22Rv1 (cell line): ENCODE results near the gene COL25A1.

Experiments
- H3K27ac ChIP-seq: fragments of 450-650 bp; 2 replicates; pipeline ENCODE4 v1.5.1; 2017
- ZFX ChIP-seq: fragments of 450-650 bp; IDR thresholded peaks from 2 replicates; pipeline ENCODE4 v1.6.1; 2017; ENCODE audit warnings: antibody characterized with exemption, borderline replicate concordance
- TF ChIP-seq, protein P1 (sequence below): fragments of 450-650 bp; IDR thresholded peaks from 2 replicates; pipeline ENCODE4 v1.5.1; 2017; ENCODE audit warnings: mild to moderate bottlenecking

Gene COL25A1

GRCh38 chr4:109131559-109131958 lies 170.9 kb downstream of the COL25A1 start:
- TF ChIP-seq, protein P1, sequence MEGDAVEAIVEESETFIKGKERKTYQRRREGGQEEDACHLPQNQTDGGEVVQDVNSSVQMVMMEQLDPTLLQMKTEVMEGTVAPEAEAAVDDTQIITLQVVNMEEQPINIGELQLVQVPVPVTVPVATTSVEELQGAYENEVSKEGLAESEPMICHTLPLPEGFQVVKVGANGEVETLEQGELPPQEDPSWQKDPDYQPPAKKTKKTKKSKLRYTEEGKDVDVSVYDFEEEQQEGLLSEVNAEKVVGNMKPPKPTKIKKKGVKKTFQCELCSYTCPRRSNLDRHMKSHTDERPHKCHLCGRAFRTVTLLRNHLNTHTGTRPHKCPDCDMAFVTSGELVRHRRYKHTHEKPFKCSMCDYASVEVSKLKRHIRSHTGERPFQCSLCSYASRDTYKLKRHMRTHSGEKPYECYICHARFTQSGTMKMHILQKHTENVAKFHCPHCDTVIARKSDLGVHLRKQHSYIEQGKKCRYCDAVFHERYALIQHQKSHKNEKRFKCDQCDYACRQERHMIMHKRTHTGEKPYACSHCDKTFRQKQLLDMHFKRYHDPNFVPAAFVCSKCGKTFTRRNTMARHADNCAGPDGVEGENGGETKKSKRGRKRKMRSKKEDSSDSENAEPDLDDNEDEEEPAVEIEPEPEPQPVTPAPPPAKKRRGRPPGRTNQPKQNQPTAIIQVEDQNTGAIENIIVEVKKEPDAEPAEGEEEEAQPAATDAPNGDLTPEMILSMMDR = no peak
- TF ChIP-seq ZFX = no peak
- no peak overlapping the region for H3K27ac ChIP-seq

- H3K27ac ChIP-seq = no peak overlapping the region
- TF ChIP-seq ZFX = no peak
- TF ChIP-seq, protein P1 = no peak
Observed at GRCh38 chr4:109128589-109128988, 173.9 kb downstream of the COL25A1 start.

- TF ChIP-seq ZFX = no peak
- TF ChIP-seq, protein P1 = no peak
- no peak overlapping the region for H3K27ac ChIP-seq
Observed at GRCh38 chr4:109127866-109128265, 174.6 kb downstream of the COL25A1 start.

DNA sequence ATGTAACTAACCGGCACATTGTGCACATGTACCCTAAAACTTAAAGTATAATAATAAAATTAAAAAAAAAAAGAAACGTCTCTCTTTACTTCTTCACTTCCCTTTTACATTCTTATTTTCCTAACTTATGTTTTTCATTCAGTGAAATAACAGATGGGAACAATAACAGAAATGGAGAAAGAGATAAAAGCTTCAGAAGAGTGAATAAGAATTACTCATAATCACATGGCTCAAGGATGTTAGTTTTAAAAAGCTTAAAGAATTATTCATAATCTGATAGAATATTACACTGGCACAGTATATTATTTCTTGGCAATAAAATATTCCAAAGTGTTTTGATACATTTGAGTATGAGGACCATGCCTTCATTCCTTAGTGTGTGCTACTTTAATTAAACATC lies 175.6 kb downstream of the COL25A1 start:
- TF ChIP-seq, protein P1 = no peak
- no peak for TF ChIP-seq ZFX
- no peak overlapping the region for H3K27ac ChIP-seq

- no peak for TF ChIP-seq ZFX
- TF ChIP-seq, protein P1 = no peak
- no peak overlapping the region for H3K27ac ChIP-seq
Observed at GRCh38 chr4:109125084-109125483, 177.4 kb downstream of the COL25A1 start.

- TF ChIP-seq, protein P1 = no peak
- no peak for TF ChIP-seq ZFX
- no peak overlapping the region for H3K27ac ChIP-seq
Observed at GRCh38 chr4:109123951-109124350, 178.5 kb downstream of the COL25A1 start.

DNA sequence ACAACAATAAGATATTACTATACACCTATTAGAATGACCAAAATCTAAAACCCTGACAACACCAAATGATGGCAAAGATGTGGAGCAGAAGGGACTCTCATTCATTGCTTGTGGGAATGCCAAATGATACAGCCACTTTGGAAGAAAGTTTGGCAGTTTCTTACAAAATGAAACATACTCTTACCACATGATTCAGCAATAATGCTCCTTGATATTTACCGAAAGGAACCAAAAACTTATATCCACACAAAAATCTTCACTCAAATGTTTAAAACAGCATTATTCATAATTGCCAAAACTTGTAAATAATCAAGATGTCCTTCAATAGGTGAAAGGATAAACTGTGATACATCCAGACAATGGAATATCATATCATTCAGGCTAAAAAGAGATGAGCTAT lies 180.9 kb downstream of the COL25A1 start:
- no peak for TF ChIP-seq ZFX
- TF ChIP-seq, protein P1 = no peak
- H3K27ac ChIP-seq = no peak overlapping the region
